Heart left ventricle (tissue), 16 donors: ENCODE measurements around the gene SLC19A1. TPM values are rescaled to one million over a fixed set of nuclear protein-coding genes. Genes with fewer than 3 reads are reported as not detected.
"Not testable (repeated sequence)": the region's sequence is repeated elsewhere in the genome, so short reads cannot be mapped to it uniquely, and the experiment has no call there.

Experiments used
- ATAC-seq, 4 donors: fragments of 200-7000 bp; cut with Tn5 transposase; one replicate each; pipeline ENCODE4 v1.9.1; 2020 to 2022; ENCODE audit warnings: moderate library complexity in 4 of 4, mild to moderate bottlenecking in 3 of 4, moderate number of reproducible peaks in 1 of 4
- DNase-seq, 5 donors: peaks; one replicate each; pipeline ENCODE4 v3.0.0-alpha.2; 2020
- H3K27ac ChIP-seq, 12 donors: fragments of 200-600 bp; sonication (generic) in 4 of 12; one replicate each; pipeline versions ENCODE4 v1.5.0 to v1.8.0; 2016 to 2022; ENCODE audit warnings: mild to moderate bottlenecking in 2 of 12
- H3K27me3 ChIP-seq, 9 donors: fragments of 200-600 bp; sonication (generic) in 2 of 9; one replicate each; pipeline versions ENCODE4 v1.5.1 to v1.8.0; 2016 to 2022; ENCODE audit warnings: mild to moderate bottlenecking in 3 of 9
- H3K36me3 ChIP-seq, 9 donors: fragments of 200-600 bp; sonication (generic) in 2 of 9; one replicate each; pipeline versions ENCODE4 v1.5.0 to v1.8.0; 2018 to 2022; ENCODE audit warnings: mild to moderate bottlenecking in 2 of 9
- H3K4me1 ChIP-seq, 12 donors: fragments of 200-600 bp; sonication (generic) in 4 of 12; one replicate each; pipeline versions ENCODE4 v1.5.0 to v1.8.0; 2016 to 2022; ENCODE audit warnings: mild to moderate bottlenecking in 3 of 12
- H3K4me3 ChIP-seq, 12 donors: fragments of 200-600 bp; sonication (generic) in 4 of 12; one replicate each; pipeline versions ENCODE4 v1.5.0 to v1.8.0; 2017 to 2022; ENCODE audit warnings: mild to moderate bottlenecking in 9 of 12, moderate library complexity in 4 of 12
- H3K9me3 ChIP-seq, 12 donors: fragments of 200-600 bp; sonication (generic) in 4 of 12; one replicate each; pipeline versions ENCODE4 v1.5.0 to v1.8.0; 2016 to 2022; ENCODE audit warnings: mild to moderate bottlenecking in 1 of 12
- CTCF ChIP-seq, 12 donors: fragments of 200-600 bp; sonication (generic) in 4 of 12; IDR thresholded peaks; one replicate each; pipeline versions ENCODE4 v1.5.0 to v1.8.0; 2018 to 2022; ENCODE audit warnings: antibody characterized with exemption in 12 of 12, mild to moderate bottlenecking in 5 of 12
- POLR2A ChIP-seq, 2 donors: fragments of 450-650 bp; IDR thresholded peaks; one replicate each; pipeline ENCODE4 v1.6.1; 2017; ENCODE audit warnings: antibody characterized with exemption in 2 of 2, mild to moderate bottlenecking in 2 of 2, moderate library complexity in 2 of 2
- WGBS, 4 donors: extraction: QIAGEN DNeasy Blood & Tissue Kit in 2 of 4; methylation state at CpG; one replicate each; pipeline versions ENCODE4 v1.1.5 to v1.1.7; 2013 to 2018; 5-methylcytosine and 5-hydroxymethylcytosine counted together
- intact Hi-C, 10 donors: fragments of 100-400 bp; cut with DNase I; formaldehyde crosslinking; loops; one replicate each; pipeline versions ENCODE4 v1.11.1 to v1.14.2; 2022
- polyA plus RNA-seq, 2 donors: library from polyadenylated mRNA; stranded (reverse); fragments of 200-250 nt; gene quantifications; one replicate each; pipeline ENCODE4 v1.2.3, GENCODE V29; 2013
- total RNA-seq, 9 donors: library from RNA; depleted of rRNA in 2 of 9; stranded (reverse); fragments of >200 nt in 2 of 9; fragmentation: NEBNext Ultra II Directional in 3 of 9; extraction: Animal tissue kit (Norgen Biotek cat#: 25700) in 3 of 9; gene quantifications; one replicate each; pipeline versions ENCODE4 v1.1.0 to v1.2.4, GENCODE V29; 2016 to 2023
- donor health status: ischemic (EF 13 %, LVEDD 7.1; RV severe dilation, severe dysfunction).
- donor health status: healthy with polysubstance abuse.
- donor health status: DM: no; HTN: yes; CAD: no.
- donor health status: DM: no; HTN: no; CAD: no.
- donor health status: ischemic (EF 25% LVEDD 6.9; RV normal size, moderate dysfunction).
- donor health status: ischemic (EF 25% LVEDD 5.7; RV mildly dilated, moderate dysfunction).
- donor health status: healthy.
- donor health status: DM: yes; HTN: yes; CAD: no.
- donor health status: ischemic (EF 35%, LVEDD 5.7; RV mildly dilated, moderate dysfunction).
- donor health status: nonischemic (EF 11% LVEDD 7.7; RV severe dilation, severe dysfunction).
- donor health status: DM: yes; HTN: yes; CAD: no.
- donor health status: PGD.
- donor health status: ischemic (EF 29% LVEDD 5.4; RV normal size, mild dysfunction).
- donor health status: nonischemic (EF 23%, LVEDD 6.1; RV moderate dilation, normal function).

Gene SLC19A1
- total and polyA plus RNA-seq, 11 donors: 2.4 to 7.0 (median 3.5) TPM

- DNase-seq (no peak), ATAC-seq (no peak)
- H3K36me3 ChIP-seq: no peaks in the 10 kb centered on the region
- H3K9me3 ChIP-seq: no peaks in the 10 kb centered on the region
- WGBS, 4 donors: 66 to 81% (median 72%) methylated on average over 20 of the region's 20 CpGs
- TF ChIP-seq POLR2A (IDR thresholded peaks at IDR 0.05) (no peak), CTCF (IDR thresholded peaks at IDR 0.05) (no peak)
- H3K4me1 ChIP-seq: no peaks in the 10 kb centered on the region
- intact Hi-C loops: no loop called here
- H3K27ac ChIP-seq: peak overlapping the region in 1 of 12 donors; percentile 84
- H3K27me3 ChIP-seq: peaks cover 0 to 10% (median 0%) of the 10 kb centered on the region in 9 donors
- H3K4me3 ChIP-seq: no peak overlapping the region
Measured at GRCh38 chr21:45570826-45571601, 28.8 kb upstream of the SLC19A1 start.

DNA sequence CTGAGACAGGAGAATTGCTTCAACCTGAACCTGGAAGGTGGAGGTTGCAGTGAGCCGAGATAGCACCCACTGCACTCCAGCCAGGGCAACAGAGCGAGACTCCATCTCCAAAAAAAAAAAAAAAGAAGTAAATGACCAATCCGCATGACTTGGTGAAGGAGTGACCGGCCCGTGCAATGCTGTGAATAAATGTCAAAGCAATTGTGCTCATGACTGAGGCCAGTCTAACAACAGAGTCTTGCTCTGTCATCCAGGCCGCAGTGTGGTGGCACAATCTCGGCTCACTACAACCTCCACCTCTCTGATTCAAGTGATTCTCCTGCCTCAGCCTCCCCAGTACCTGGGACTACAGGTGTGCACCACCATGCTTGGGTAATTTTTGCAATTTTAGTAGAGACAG lies 27.8 kb upstream of the SLC19A1 start:
- peak overlapping the region in 1 of 12 donors; percentile 84 for H3K27ac ChIP-seq
- peaks cover 0 to 14% (median 0%) of the 10 kb centered on the region in 9 donors for H3K27me3 ChIP-seq
- H3K9me3 ChIP-seq: no peaks in the 10 kb centered on the region
- WGBS, 4 donors: 85 to 94% (median 89%) methylated on average over 7 of the region's 7 CpGs
- H3K4me1 ChIP-seq: no peaks in the 10 kb centered on the region
- no peak overlapping the region for H3K4me3 ChIP-seq
- ATAC-seq (no peak), DNase-seq (no peak)
- intact Hi-C loops: no loop called here
- TF ChIP-seq POLR2A (IDR thresholded peaks at IDR 0.05): no peak
- no peak for TF ChIP-seq CTCF (IDR thresholded peaks at IDR 0.05)
- no peaks in the 10 kb centered on the region for H3K36me3 ChIP-seq

DNA sequence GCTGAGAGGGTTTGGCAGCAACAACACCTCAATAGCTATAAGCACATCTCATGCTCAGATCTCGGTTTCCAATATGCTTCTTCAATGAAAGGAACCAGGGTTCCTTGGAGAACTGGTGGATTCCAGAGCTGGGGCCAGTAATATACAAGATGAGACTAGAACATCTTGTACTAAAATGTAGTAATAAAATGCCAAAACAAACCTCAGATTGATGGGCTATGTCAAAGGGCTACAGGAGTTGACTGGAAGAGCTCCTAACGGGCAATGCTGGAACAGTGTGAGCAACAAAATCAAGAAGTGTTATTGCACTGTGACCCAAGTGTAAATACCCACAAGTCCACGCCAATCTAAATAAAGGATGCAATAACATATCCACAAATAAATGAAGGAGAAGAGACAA lies 26.1 kb upstream of the SLC19A1 start:
- 73 to 89% (median 83%) methylated on average over 3 of the region's 3 CpGs for WGBS, 4 donors
- no peak for TF ChIP-seq CTCF (IDR thresholded peaks at IDR 0.05)
- no peak for TF ChIP-seq POLR2A (IDR thresholded peaks at IDR 0.05)

DNA sequence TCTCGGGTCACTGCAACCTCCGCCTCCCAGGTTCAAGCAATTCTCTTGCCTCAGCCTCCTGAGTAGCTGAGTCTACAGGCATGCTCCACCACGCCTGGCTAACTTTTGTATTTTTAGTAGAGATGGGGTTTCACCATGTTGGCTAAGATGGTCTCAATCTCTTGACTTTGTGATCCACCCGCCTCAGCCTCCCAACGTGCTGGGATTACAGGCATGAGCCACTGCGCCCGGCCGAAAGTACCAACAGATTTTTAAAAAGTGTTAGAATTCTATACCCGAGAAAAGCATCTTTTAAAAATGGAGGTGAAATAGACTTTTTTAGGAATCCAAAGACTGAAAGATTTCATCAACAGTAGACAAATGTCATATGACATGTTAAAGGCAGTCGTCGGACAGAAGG lies 21.9 kb upstream of the SLC19A1 start:
- not testable (repeated sequence) for H3K9me3 ChIP-seq
- 88 to 95% (median 93%) methylated on average over 11 of the region's 11 CpGs for WGBS, 4 donors
- H3K27me3 ChIP-seq: peaks cover 0 to 32% (median 3%) of the 10 kb centered on the region in 9 donors

More for the DNA sequence above, 26.1 kb upstream of the SLC19A1 start:
- Histone ChIP-seq H3K9me3 (peaks cover 0 to 8% (median 0%) of the 10 kb centered on the region in 12 donors), H3K4me3 (no peak overlapping the region), H3K36me3 (no peaks in the 10 kb centered on the region), H3K4me1 (no peaks in the 10 kb centered on the region), H3K27me3 (peaks cover 0 to 19% (median 3%) of the 10 kb centered on the region in 9 donors), H3K27ac (no peak overlapping the region)
- DNase-seq (no peak), ATAC-seq (no peak)
- intact Hi-C loops: no loop called here

More for the DNA sequence above, 21.9 kb upstream of the SLC19A1 start:
- H3K4me3 ChIP-seq, H3K36me3 ChIP-seq, H3K27ac ChIP-seq, H3K4me1 ChIP-seq, DNase-seq, ATAC-seq: not testable (repeated sequence)
- intact Hi-C loops: loop anchor here in 1 of 10 donors (5.0 kb wide), 1 partner anchor 33 kb away; no protein-coding TSS in a partner anchor
